ENCODE results near the gene KNTC1.
"Not testable (repeated sequence)": the region's sequence is repeated elsewhere in the genome, so short reads cannot be mapped to it uniquely, and the experiment has no call there.

DNA sequence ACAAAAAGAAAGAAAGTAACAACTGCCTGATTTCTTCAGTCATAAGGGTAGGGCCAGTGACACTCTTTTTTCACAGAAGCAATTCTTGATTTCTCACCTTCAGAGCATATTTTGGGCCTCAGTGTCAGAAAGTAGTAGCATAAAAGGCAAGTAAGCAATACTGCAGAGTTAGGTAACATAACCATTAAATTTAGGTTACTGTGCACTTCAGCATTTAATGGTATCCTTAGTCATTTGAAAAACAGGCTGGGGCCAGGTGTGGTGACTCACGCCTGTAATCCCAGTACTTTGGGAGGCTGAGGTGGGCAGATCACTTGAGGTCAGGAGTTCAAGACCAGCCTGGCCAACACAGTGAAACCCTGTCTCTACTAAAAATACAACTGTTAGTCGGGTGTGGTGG is 56.2 kb downstream of the KNTC1 start:
- TF ChIP-seq ZNF791 (tag by site-specific recombination; IDR thresholded peaks at IDR 0.05); KLF10 (tag by site-specific recombination; IDR thresholded peaks at IDR 0.05); ZNF274 (IDR thresholded peaks at IDR 0.05; ENCODE audit: low read length); ZNF274 (tag by site-specific recombination; IDR thresholded peaks at IDR 0.05; ENCODE audit: borderline replicate concordance); HOXC10 (CRISPR knock-in tag; IDR thresholded peaks at IDR 0.05); YY1 (tag by site-specific recombination; IDR thresholded peaks at IDR 0.05); TCF7L2 (IDR thresholded peaks at IDR 0.05; ENCODE audit: borderline replicate concordance, low read depth, low read length); ZNF558 (tag by site-specific recombination; IDR thresholded peaks at IDR 0.05); ZNF473 (tag by site-specific recombination; IDR thresholded peaks at IDR 0.05): not testable (repeated sequence)
- TF ChIP-seq, protein P1, sequence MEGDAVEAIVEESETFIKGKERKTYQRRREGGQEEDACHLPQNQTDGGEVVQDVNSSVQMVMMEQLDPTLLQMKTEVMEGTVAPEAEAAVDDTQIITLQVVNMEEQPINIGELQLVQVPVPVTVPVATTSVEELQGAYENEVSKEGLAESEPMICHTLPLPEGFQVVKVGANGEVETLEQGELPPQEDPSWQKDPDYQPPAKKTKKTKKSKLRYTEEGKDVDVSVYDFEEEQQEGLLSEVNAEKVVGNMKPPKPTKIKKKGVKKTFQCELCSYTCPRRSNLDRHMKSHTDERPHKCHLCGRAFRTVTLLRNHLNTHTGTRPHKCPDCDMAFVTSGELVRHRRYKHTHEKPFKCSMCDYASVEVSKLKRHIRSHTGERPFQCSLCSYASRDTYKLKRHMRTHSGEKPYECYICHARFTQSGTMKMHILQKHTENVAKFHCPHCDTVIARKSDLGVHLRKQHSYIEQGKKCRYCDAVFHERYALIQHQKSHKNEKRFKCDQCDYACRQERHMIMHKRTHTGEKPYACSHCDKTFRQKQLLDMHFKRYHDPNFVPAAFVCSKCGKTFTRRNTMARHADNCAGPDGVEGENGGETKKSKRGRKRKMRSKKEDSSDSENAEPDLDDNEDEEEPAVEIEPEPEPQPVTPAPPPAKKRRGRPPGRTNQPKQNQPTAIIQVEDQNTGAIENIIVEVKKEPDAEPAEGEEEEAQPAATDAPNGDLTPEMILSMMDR (tag by site-specific recombination; IDR thresholded peaks at IDR 0.05) = not testable (repeated sequence)
- TF ChIP-seq, protein P2, sequence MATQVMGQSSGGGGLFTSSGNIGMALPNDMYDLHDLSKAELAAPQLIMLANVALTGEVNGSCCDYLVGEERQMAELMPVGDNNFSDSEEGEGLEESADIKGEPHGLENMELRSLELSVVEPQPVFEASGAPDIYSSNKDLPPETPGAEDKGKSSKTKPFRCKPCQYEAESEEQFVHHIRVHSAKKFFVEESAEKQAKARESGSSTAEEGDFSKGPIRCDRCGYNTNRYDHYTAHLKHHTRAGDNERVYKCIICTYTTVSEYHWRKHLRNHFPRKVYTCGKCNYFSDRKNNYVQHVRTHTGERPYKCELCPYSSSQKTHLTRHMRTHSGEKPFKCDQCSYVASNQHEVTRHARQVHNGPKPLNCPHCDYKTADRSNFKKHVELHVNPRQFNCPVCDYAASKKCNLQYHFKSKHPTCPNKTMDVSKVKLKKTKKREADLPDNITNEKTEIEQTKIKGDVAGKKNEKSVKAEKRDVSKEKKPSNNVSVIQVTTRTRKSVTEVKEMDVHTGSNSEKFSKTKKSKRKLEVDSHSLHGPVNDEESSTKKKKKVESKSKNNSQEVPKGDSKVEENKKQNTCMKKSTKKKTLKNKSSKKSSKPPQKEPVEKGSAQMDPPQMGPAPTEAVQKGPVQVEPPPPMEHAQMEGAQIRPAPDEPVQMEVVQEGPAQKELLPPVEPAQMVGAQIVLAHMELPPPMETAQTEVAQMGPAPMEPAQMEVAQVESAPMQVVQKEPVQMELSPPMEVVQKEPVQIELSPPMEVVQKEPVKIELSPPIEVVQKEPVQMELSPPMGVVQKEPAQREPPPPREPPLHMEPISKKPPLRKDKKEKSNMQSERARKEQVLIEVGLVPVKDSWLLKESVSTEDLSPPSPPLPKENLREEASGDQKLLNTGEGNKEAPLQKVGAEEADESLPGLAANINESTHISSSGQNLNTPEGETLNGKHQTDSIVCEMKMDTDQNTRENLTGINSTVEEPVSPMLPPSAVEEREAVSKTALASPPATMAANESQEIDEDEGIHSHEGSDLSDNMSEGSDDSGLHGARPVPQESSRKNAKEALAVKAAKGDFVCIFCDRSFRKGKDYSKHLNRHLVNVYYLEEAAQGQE (tag by site-specific recombination; IDR thresholded peaks at IDR 0.05) = not testable (repeated sequence)
- TF ChIP-seq, protein P3, sequence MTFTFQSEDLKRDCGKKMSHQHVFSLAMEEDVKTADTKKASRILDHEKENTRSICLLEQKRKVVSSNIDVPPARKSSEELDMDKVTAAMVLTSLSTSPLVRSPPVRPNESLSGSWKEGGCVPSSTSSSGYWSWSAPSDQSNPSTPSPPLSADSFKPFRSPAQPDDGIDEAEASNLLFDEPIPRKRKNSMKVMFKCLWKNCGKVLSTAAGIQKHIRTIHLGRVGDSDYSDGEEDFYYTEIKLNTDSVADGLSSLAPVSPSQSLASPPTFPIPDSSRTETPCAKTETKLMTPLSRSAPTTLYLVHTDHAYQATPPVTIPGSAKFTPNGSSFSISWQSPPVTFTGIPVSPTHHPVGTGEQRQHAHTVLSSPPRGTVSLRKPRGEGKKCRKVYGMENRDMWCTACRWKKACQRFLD (tag by site-specific recombination; IDR thresholded peaks at IDR 0.05) = not testable (repeated sequence)
- TF ChIP-seq, protein P4, sequence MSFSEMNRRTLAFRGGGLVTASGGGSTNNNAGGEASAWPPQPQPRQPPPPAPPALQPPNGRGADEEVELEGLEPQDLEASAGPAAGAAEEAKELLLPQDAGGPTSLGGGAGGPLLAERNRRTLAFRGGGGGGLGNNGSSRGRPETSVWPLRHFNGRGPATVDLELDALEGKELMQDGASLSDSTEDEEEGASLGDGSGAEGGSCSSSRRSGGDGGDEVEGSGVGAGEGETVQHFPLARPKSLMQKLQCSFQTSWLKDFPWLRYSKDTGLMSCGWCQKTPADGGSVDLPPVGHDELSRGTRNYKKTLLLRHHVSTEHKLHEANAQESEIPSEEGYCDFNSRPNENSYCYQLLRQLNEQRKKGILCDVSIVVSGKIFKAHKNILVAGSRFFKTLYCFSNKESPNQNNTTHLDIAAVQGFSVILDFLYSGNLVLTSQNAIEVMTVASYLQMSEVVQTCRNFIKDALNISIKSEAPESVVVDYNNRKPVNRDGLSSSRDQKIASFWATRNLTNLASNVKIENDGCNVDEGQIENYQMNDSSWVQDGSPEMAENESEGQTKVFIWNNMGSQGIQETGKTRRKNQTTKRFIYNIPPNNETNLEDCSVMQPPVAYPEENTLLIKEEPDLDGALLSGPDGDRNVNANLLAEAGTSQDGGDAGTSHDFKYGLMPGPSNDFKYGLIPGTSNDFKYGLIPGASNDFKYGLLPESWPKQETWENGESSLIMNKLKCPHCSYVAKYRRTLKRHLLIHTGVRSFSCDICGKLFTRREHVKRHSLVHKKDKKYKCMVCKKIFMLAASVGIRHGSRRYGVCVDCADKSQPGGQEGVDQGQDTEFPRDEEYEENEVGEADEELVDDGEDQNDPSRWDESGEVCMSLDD (tag by site-specific recombination; IDR thresholded peaks at IDR 0.05) = not testable (repeated sequence)
